Kidney (tissue), 14 donors: ENCODE results near the gene GNMT. TPM values are rescaled to one million over a fixed set of nuclear protein-coding genes. Genes with fewer than 3 reads are reported as not detected.

ENCODE experiments used
- DNase-seq, 5 donors: peaks; one replicate each; pipeline ENCODE4 v3.0.0-alpha.2; 2013 to 2020
- FAIRE-seq: peaks from 2 replicates; lab custom pipeline; 2012; peaks lifted over from hg19 to GRCh38; lab: Jason Lieb, UNC
- H3K27ac ChIP-seq, 2 donors: one replicate each; pipeline ENCODE4 v1.7.0; 2013; ENCODE audit warnings: low read depth in 2 of 2, low read length in 2 of 2, inconsistent platforms in 1 of 2
- H3K27me3 ChIP-seq: one replicate; pipeline ENCODE4 v1.7.1; 2013; ENCODE audit warnings: low read length, inconsistent platforms; ENCODE audit not compliant: control insufficient read depth, insufficient read depth
- H3K36me3 ChIP-seq, 3 donors: one replicate each; pipeline versions ENCODE4 v1.7.0 to v1.7.1; 2013; ENCODE audit warnings: low read length in 3 of 3, control low read depth in 1 of 3, inconsistent platforms in 1 of 3; ENCODE audit not compliant: insufficient read depth in 3 of 3, control insufficient read depth in 2 of 3
- H3K4me1 ChIP-seq, 3 donors: one replicate each; pipeline versions ENCODE4 v1.7.0 to v1.7.1; 2013; ENCODE audit warnings: low read length in 3 of 3, inconsistent platforms in 1 of 3, low read depth in 1 of 3; ENCODE audit not compliant: control insufficient read depth in 2 of 3, insufficient read depth in 2 of 3
- H3K4me3 ChIP-seq, 3 donors: one replicate each; pipeline versions ENCODE4 v1.7.0 to v1.8.1; 2013; ENCODE audit warnings: low read length in 3 of 3, control low read depth in 1 of 3, inconsistent platforms in 1 of 3
- H3K9ac ChIP-seq, 3 donors: one replicate each; pipeline versions ENCODE4 v1.7.0 to v1.7.1; 2013; ENCODE audit warnings: low read length in 3 of 3, control low read depth in 1 of 3, inconsistent platforms in 1 of 3
- H3K9me3 ChIP-seq, 3 donors: one replicate each; pipeline versions ENCODE4 v1.7.0 to v1.7.1; 2013; ENCODE audit warnings: low read length in 3 of 3, control low read depth in 1 of 3, inconsistent platforms in 1 of 3; ENCODE audit not compliant: control insufficient read depth in 2 of 3, insufficient read depth in 1 of 3
- intact Hi-C: fragments of 100-400 bp; cut with DNase I; formaldehyde crosslinking; loops from one replicate; pipeline ENCODE4 v1.11.1; 2022
- polyA plus RNA-seq: library from polyadenylated mRNA; stranded (reverse); fragments of 350-450 nt; fragmentation: Illumina TruSeq; extraction: RNeasy Lipid Tissue Mini Kit (QIAGEN cat#74804); gene quantifications from one replicate; pipeline ENCODE4 v1.2.3, GENCODE V29; 2014; ENCODE audit warnings: low read depth, low replicate concordance; ENCODE audit not compliant: insufficient read depth
- total RNA-seq: library from RNA; stranded (reverse); fragmentation: NEBNext Ultra II Directional; extraction: Animal tissue kit (Norgen Biotek cat#: 25700); gene quantifications from one replicate; pipeline ENCODE4 v1.2.1, GENCODE V29; 2021
- TF ChIP-seq, protein P1 (sequence below): IDR thresholded peaks from 3 replicates; pipeline ENCODE4 v1.5.1; 2012; ENCODE audit warnings: mild to moderate bottlenecking, moderate library complexity, borderline replicate concordance; ENCODE audit not compliant: insufficient read depth; ENCODE audit errors: extremely low read depth
- donor health status: control.
- donor health status: control.
- donor health status: control.
- donor health status: control.
- donor health status: control.
- donor health status: DM: yes; HTN: yes; CAD: no.
- donor health status: Normal renal cell carcinoma (clear cell type).

GNMT gene
- total and polyA plus RNA-seq, 2 donors from 2014 or later = 0.54 to 1.9 TPM

GRCh38 chr6:42981836-42982235 is 21.3 kb downstream of the GNMT start:
- DNase-seq = no peak
- no peak for FAIRE-seq
- H3K27ac ChIP-seq = no peak overlapping the region
- no peaks in the 10 kb centered on the region for H3K9me3 ChIP-seq
- H3K36me3 ChIP-seq = no peaks in the 10 kb centered on the region
- peaks cover 2 to 28% (median 10%) of the 10 kb centered on the region in 3 donors for H3K4me1 ChIP-seq
- H3K27me3 ChIP-seq = no peaks in the 10 kb centered on the region
- H3K4me3 ChIP-seq = no peak overlapping the region
- intact Hi-C loops = no loop called here
- TF ChIP-seq, protein P1, sequence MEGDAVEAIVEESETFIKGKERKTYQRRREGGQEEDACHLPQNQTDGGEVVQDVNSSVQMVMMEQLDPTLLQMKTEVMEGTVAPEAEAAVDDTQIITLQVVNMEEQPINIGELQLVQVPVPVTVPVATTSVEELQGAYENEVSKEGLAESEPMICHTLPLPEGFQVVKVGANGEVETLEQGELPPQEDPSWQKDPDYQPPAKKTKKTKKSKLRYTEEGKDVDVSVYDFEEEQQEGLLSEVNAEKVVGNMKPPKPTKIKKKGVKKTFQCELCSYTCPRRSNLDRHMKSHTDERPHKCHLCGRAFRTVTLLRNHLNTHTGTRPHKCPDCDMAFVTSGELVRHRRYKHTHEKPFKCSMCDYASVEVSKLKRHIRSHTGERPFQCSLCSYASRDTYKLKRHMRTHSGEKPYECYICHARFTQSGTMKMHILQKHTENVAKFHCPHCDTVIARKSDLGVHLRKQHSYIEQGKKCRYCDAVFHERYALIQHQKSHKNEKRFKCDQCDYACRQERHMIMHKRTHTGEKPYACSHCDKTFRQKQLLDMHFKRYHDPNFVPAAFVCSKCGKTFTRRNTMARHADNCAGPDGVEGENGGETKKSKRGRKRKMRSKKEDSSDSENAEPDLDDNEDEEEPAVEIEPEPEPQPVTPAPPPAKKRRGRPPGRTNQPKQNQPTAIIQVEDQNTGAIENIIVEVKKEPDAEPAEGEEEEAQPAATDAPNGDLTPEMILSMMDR = no peak
- H3K9ac ChIP-seq = no peak overlapping the region

DNA sequence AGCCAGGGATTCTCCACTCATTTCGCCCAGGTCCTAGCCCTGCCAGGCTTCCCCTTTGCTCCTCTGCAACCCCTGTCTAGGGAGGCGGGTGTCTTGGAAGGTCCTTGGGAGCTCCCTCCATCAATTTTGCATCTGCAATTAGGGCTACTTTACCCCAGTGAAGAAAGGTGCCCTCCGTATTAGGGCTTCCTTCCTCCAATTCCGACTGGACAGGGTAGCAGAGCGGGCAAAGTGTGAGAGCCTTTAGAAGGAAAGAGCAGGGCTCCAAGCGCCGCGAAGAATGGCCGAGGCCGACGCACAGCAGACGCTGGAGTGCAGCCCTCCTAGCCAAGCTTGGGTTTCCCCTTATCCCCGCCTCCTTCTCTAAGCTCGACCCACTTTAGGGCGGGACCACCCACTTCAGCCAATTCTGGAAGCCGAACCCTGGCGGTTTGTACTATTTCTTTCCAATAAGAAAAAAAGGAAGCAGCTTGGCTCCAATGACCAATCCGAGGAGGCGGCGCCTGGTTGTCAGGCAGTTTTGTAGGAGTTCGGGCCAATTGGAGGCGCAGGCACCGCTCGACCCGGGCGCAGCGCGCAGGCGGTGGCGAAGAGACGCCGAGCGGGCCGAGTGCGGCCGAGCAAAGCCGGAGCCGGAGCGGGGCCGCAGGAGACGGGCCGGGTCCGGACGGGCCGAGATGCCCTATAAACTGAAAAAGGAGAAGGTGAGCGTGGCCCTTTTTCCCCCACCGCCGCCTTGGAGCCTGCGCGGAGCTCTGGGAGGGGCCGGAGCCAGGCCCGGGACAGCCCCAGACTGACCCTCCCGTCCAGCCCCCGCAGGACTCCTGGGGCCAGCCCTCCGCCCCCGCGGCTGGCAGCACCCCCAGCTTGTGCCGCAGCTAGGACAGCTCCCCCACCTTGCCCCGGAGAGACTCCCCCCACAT is 23.7 kb downstream of the GNMT start, which contains the start of gene PPP2R5D:
TSS of gene PPP2R5D (plus strand) at position 570 of the 923 bp plus-strand sequence. CDS start at position 678, 108 bp downstream.
- intact Hi-C loops = no loop called here
- Histone ChIP-seq H3K27ac (peak within 1 kb of the TSS; percentile 46 to 77), H3K27me3 (no peaks in the 10 kb centered on the region), H3K36me3 (peaks cover 0 to 2% (median 0%) of the 10 kb centered on the region in 3 donors), H3K9ac (peak within 1 kb of the TSS; percentile 30 to 83 (median 69)), H3K4me1 (peaks cover 2 to 22% (median 7%) of the 10 kb centered on the region in 3 donors), H3K4me3 (peak within 1 kb of the TSS; percentile 73 to 85 (median 83)), H3K9me3 (no peaks in the 10 kb centered on the region)
- DNase-seq (peak; percentile 98 to 100 (median 99)), FAIRE-seq (peak; percentile 92)
- TF ChIP-seq, protein P1 = no peak

DNA sequence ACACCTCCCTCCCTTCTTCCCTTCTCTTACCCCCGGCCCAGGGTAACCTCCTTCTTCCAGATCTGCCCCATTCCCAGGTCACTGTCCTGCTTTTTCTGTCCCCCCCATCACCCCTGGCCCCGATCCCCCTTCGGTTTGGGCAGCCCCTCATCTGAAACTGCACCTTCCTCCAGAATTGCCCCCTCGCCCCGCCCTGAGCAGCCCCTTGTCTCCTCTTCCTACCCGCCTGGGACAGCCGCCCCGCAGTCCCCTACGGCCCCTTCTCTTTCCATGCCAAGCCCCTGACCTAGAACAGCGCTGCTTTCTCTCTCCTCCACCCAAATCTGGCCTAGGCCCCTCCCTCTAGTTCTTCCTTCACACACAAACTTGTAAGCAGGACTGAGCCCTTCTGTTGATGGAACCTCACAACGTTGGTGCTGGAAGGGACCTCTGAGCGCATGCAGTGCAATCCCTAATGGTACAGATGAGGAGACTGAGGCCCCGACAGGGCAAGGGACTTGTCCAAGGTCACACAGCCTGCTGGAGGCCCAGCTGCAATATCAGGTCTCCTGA is 24.4 kb downstream of the GNMT start:
- intact Hi-C loops = no loop called here
- H3K4me3 ChIP-seq = peak overlapping the region; percentile 53 to 83 (median 67)
- peak overlapping the region in 1 of 2 donors; percentile 43 for H3K27ac ChIP-seq
- peak overlapping the region; percentile 6 to 30 (median 29) for H3K9ac ChIP-seq
- peak; percentile 17 to 76 (median 47) for DNase-seq
- peaks cover 2 to 15% (median 3%) of the 10 kb centered on the region in 3 donors for H3K4me1 ChIP-seq
- H3K36me3 ChIP-seq = peaks cover 0 to 7% (median 0%) of the 10 kb centered on the region in 3 donors
- FAIRE-seq = no peak
- H3K27me3 ChIP-seq = no peaks in the 10 kb centered on the region
- no peaks in the 10 kb centered on the region for H3K9me3 ChIP-seq
- TF ChIP-seq, protein P1 = no peak
